IMR-90 (cell line): Measurements from ENCODE around the gene DAPK1. TPM values are rescaled to one million over a fixed set of nuclear protein-coding genes. Genes with fewer than 3 reads are reported as not detected.

ENCODE experiments used
- ATAC-seq: fragments of 200-7000 bp; cut with Tn5 transposase; 2 replicates; pipeline ENCODE4 v1.9.1; 2020; ENCODE audit warnings: low read depth, mild to moderate bottlenecking, moderate library complexity
- BruUV-seq: library from RNA; stranded (reverse); fragments of 400-500 nt; replicated peaks from 2 replicates; lab custom pipeline; 2021; lab: Mats Ljungman, UMichigan
- CTCF ChIA-PET: fragments of 300-600 bp; formaldehyde crosslinking; extraction: SDS; loops from one replicate; lab custom pipeline; 2021; ENCODE audit warnings: antibody characterized with exemption; lab: Yijun Ruan, JAX
- POLR2A ChIA-PET: fragments of 300-600 bp; sonication (Branson Sonifier 250); formaldehyde crosslinking; loops from one replicate; lab custom pipeline; 2022; ENCODE audit warnings: antibody characterized with exemption; ENCODE audit not compliant: unreplicated experiment; lab: Charles Lee
- DNase-seq: peaks from one replicate; pipeline ENCODE4 v3.0.0; 2013
- H2AFZ ChIP-seq: replicated peaks from 2 replicates; pipeline ENCODE3; 2013; ENCODE audit warnings: low read length, mild to moderate bottlenecking; ENCODE audit not compliant: poor library complexity
- H2AK5ac ChIP-seq: 2 replicates; pipeline ENCODE4 v1.6.1; 2013; ENCODE audit warnings: low read depth, low read length, inconsistent platforms
- H2AK9ac ChIP-seq: replicated peaks from 2 replicates; pipeline ENCODE3; 2013; ENCODE audit warnings: mild to moderate bottlenecking, low read depth, low read length, moderate library complexity; ENCODE audit not compliant: poor library complexity
- H2BK120ac ChIP-seq: 2 replicates; pipeline ENCODE4 v1.6.1; 2013; ENCODE audit warnings: low read depth, low read length, inconsistent platforms
- H2BK15ac ChIP-seq: 3 replicates; pipeline ENCODE4 v1.6.1; 2013; ENCODE audit warnings: low read depth, low read length, inconsistent platforms
- H2BK20ac ChIP-seq: 2 replicates; pipeline ENCODE4 v1.6.1; 2013; ENCODE audit warnings: low read depth, mild to moderate bottlenecking, inconsistent platforms, low read length, moderate library complexity
- H2BK5ac ChIP-seq: 2 replicates; pipeline ENCODE4 v1.6.1; 2013; ENCODE audit warnings: mild to moderate bottlenecking, low read depth, low read length, inconsistent platforms; ENCODE audit not compliant: poor library complexity, severe bottlenecking
- H3K14ac ChIP-seq: replicated peaks from 2 replicates; pipeline ENCODE4 v1.6.1; 2013; ENCODE audit warnings: low read depth, low read length, inconsistent platforms
- H3K18ac ChIP-seq: 2 replicates; pipeline ENCODE4 v1.6.1; 2013; ENCODE audit warnings: low read depth, low read length, control low read depth
- H3K23ac ChIP-seq: 2 replicates; pipeline ENCODE4 v1.6.1; 2013; ENCODE audit warnings: low read depth, low read length, inconsistent platforms
- H3K27ac ChIP-seq: 2 replicates; pipeline ENCODE4 v1.5.1; 2013; ENCODE audit warnings: mild to moderate bottlenecking, control low read depth, low read length; ENCODE audit not compliant: insufficient read depth
- H3K27me3 ChIP-seq: 2 replicates; pipeline ENCODE4 v1.6.1; 2013; ENCODE audit warnings: low read length; ENCODE audit not compliant: control insufficient read depth, insufficient read depth
- H3K36me3 ChIP-seq: 2 replicates; pipeline ENCODE4 v1.6.1; 2013; ENCODE audit warnings: low read length, mixed read lengths; ENCODE audit not compliant: control insufficient read depth, insufficient read depth
- H3K4ac ChIP-seq: 2 replicates; pipeline ENCODE4 v1.6.1; 2013; ENCODE audit warnings: low read depth, low read length, inconsistent platforms
- H3K4me1 ChIP-seq: 2 replicates; pipeline ENCODE4 v1.6.1; 2013; ENCODE audit warnings: low read length, mixed read lengths; ENCODE audit not compliant: control insufficient read depth, insufficient read depth
- H3K4me2 ChIP-seq: 2 replicates; pipeline ENCODE4 v1.6.1; 2013; ENCODE audit warnings: low read depth, mild to moderate bottlenecking, control low read depth, low read length, moderate library complexity
- H3K4me3 ChIP-seq: 2 replicates; pipeline ENCODE4 v1.5.1; 2013; ENCODE audit warnings: low read depth, mild to moderate bottlenecking, control low read depth, low read length, moderate library complexity; ENCODE audit not compliant: insufficient read depth
- H3K56ac ChIP-seq: 2 replicates; pipeline ENCODE4 v1.6.1; 2013; ENCODE audit warnings: low read length, inconsistent platforms; ENCODE audit not compliant: insufficient read depth; ENCODE audit errors: extremely low read depth
- H3K79me1 ChIP-seq, 2 experiments: 2 replicates each; pipeline ENCODE4 v1.6.1; 2013; ENCODE audit warnings: low read length in 2 of 2, inconsistent platforms in 1 of 2, low read depth in 1 of 2
- H3K9ac ChIP-seq: 2 replicates; pipeline ENCODE4 v1.6.1; 2013; ENCODE audit warnings: low read depth, low read length, control low read depth
- H3K9me1 ChIP-seq: 2 replicates; pipeline ENCODE4 v1.6.1; 2013; ENCODE audit warnings: low read length, inconsistent platforms; ENCODE audit not compliant: insufficient read depth
- H3K9me3 ChIP-seq: 2 replicates; pipeline ENCODE4 v1.6.1; 2013; ENCODE audit warnings: low read length; ENCODE audit not compliant: control insufficient read depth, insufficient read depth
- H4K20me1 ChIP-seq: 2 replicates; pipeline ENCODE4 v1.6.1; 2013; ENCODE audit warnings: low read length, inconsistent platforms; ENCODE audit not compliant: insufficient read depth
- H4K5ac ChIP-seq: 2 replicates; pipeline ENCODE4 v1.6.1; 2013; ENCODE audit warnings: mild to moderate bottlenecking, low read depth, low read length, control low read depth
- H4K8ac ChIP-seq, 2 experiments: 2 replicates each; pipeline ENCODE4 v1.6.1; 2013; ENCODE audit warnings: low read depth in 2 of 2, low read length in 2 of 2, control low read depth in 1 of 2, inconsistent platforms in 1 of 2
- H4K91ac ChIP-seq: 2 replicates; pipeline ENCODE4 v1.6.1; 2013; ENCODE audit warnings: low read depth, low read length, inconsistent platforms; ENCODE audit not compliant: insufficient read depth
- FOS ChIP-seq: fragments of 150-350 bp; IDR thresholded peaks from 2 replicates; pipeline ENCODE4 v1.6.1; 2016; ENCODE audit warnings: low read depth, low read length
- MAFK ChIP-seq: IDR thresholded peaks from 2 replicates; pipeline ENCODE4 v1.6.1; 2012; ENCODE audit warnings: low read depth, low read length, improper control_type of control experiment
- MXI1 ChIP-seq: IDR thresholded peaks from 2 replicates; pipeline ENCODE4 v1.6.1; 2012; ENCODE audit warnings: low read depth, mild to moderate bottlenecking, low read length, moderate library complexity, borderline replicate concordance
- NFE2L2 ChIP-seq: fragments of 150-350 bp; IDR thresholded peaks from 2 replicates; pipeline ENCODE4 v1.6.1; 2016; ENCODE audit warnings: low read depth, mild to moderate bottlenecking, low read length
- RFX5 ChIP-seq: IDR thresholded peaks from 2 replicates; pipeline ENCODE4 v1.8.0; 2012; ENCODE audit warnings: low read depth, mild to moderate bottlenecking, low read length, moderate library complexity
- WGBS, 2 experiments: methylation state at CpG; one replicate each; pipeline versions ENCODE4 v1.1.5 to v1.1.7; 2013; ENCODE audit warnings: missing lambda C conversion rate in 2 of 2; ENCODE audit not compliant: insufficient read length in 1 of 2; ENCODE audit errors: extremely low coverage in 2 of 2; 5-methylcytosine and 5-hydroxymethylcytosine counted together
- dilution Hi-C: fragments of 300-500 bp; cut with HindIII; formaldehyde crosslinking; loops from one replicate; pipeline ENCODE4 v1.14.3; 2018; ENCODE audit warnings: low sequenced_read_pairs; ENCODE audit not compliant: unreplicated experiment
- in situ Hi-C: fragments of 300-500 bp; cut with MboI; formaldehyde crosslinking; loops from 3 replicates; pipeline ENCODE4 v1.14.3; 2019; ENCODE audit warnings: low sequenced_read_pairs, inconsistent platforms, mixed read lengths
- intact Hi-C: fragments of 100-400 bp; cut with micrococcal nuclease; formaldehyde crosslinking; loops from 2 replicates; pipeline ENCODE4 v1.10.0; 2022
- polyA plus RNA-seq, 3 experiments: library from polyadenylated mRNA; depleted of rRNA; stranded (reverse); fragments of >200 nt; gene quantifications; 2 replicates each; pipeline ENCODE4 v1.2.3, GENCODE V29; 2012; ENCODE audit warnings: low replicate concordance in 1 of 3
- total RNA-seq: library from RNA; depleted of rRNA; stranded (reverse); fragments of >200 nt; gene quantifications from 2 replicates; pipeline ENCODE4 v1.2.3, GENCODE V29; 2012
- TF ChIP-seq, protein P1 (sequence below): conservative IDR thresholded peaks from 2 replicates; pipeline ENCODE4 v1.5.1; 2012; ENCODE audit warnings: mild to moderate bottlenecking, low read depth, low read length, improper control_type of control experiment

The DAPK1 gene
- total and polyA plus RNA-seq, 2 of the 4 experiments (the other 2 are of a cell fraction): under 0.01 to 0.03 TPM

- H2AFZ ChIP-seq: no peak overlapping the region
- no peak for ATAC-seq
Observed at GRCh38 chr9:87537625-87538024, 40.0 kb downstream of the DAPK1 start.

More at GRCh38 chr9:87537625-87538024, 40.0 kb downstream of the DAPK1 start:
- no peak overlapping the region for H2BK5ac ChIP-seq
- TF ChIP-seq FOS (no peak), NFE2L2 (no peak), MAFK (no peak), RFX5 (no peak), MXI1 (no peak)
- TF ChIP-seq, protein P1, sequence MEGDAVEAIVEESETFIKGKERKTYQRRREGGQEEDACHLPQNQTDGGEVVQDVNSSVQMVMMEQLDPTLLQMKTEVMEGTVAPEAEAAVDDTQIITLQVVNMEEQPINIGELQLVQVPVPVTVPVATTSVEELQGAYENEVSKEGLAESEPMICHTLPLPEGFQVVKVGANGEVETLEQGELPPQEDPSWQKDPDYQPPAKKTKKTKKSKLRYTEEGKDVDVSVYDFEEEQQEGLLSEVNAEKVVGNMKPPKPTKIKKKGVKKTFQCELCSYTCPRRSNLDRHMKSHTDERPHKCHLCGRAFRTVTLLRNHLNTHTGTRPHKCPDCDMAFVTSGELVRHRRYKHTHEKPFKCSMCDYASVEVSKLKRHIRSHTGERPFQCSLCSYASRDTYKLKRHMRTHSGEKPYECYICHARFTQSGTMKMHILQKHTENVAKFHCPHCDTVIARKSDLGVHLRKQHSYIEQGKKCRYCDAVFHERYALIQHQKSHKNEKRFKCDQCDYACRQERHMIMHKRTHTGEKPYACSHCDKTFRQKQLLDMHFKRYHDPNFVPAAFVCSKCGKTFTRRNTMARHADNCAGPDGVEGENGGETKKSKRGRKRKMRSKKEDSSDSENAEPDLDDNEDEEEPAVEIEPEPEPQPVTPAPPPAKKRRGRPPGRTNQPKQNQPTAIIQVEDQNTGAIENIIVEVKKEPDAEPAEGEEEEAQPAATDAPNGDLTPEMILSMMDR: no peak
- POLR2A ChIA-PET: no interaction called here
- no TSS peak for BruUV-seq
- no peak overlapping the region for H2BK15ac ChIP-seq
- no peaks in the 10 kb centered on the region for H3K9me1 ChIP-seq
- no peak overlapping the region for H4K5ac ChIP-seq
- H3K9ac ChIP-seq: no peak overlapping the region
- CTCF ChIA-PET: no interaction called here
- dilution Hi-C loops: no loop called here
- no peak overlapping the region for H3K14ac ChIP-seq
- in situ Hi-C loops: no loop called here
- H4K91ac ChIP-seq: no peak overlapping the region
- H3K23ac ChIP-seq: no peak overlapping the region
- H3K4ac ChIP-seq: no peak overlapping the region
- intact Hi-C loops: no loop called here
- H3K36me3 ChIP-seq: no peaks in the 10 kb centered on the region
- DNase-seq: no peak
- H2BK120ac ChIP-seq: no peak overlapping the region
- no peaks in the 10 kb centered on the region for H4K20me1 ChIP-seq
- H3K56ac ChIP-seq: no peak overlapping the region
- H3K4me1 ChIP-seq: no peaks in the 10 kb centered on the region
- H3K18ac ChIP-seq: no peak overlapping the region
- H4K8ac ChIP-seq: no peak overlapping the region
- no peak overlapping the region for H2AK9ac ChIP-seq
- no CpG with 5 or more reads among the region's 7 CpGs for WGBS, 2 experiments
- H3K27ac ChIP-seq: no peak overlapping the region
- H3K4me2 ChIP-seq: no peak overlapping the region
- H2AK5ac ChIP-seq: no peak overlapping the region
- no peaks in the 10 kb centered on the region for H3K9me3 ChIP-seq
- peaks cover 2% of the 10 kb centered on the region; the same call in 1 of the 2 replicates for H3K27me3 ChIP-seq
- no peaks in the 10 kb centered on the region for H3K79me1 ChIP-seq
- H3K4me3 ChIP-seq: no peak overlapping the region
- no peak overlapping the region for H2BK20ac ChIP-seq
